Measurements from ENCODE around the gene FLOT1.

- TF ChIP-seq CTCF (conservative IDR thresholded peaks at IDR 0.05; ENCODE audit: low read depth, low read length) (no peak), SMC3 (IDR thresholded peaks at IDR 0.05; ENCODE audit: low read depth, low read length) (no peak), POLR2A (IDR thresholded peaks at IDR 0.05; ENCODE audit: low read depth, low read length) (peak; percentile 28; the same call in 1 of the 2 replicates), MAZ (IDR thresholded peaks at IDR 0.05; ENCODE audit: borderline replicate concordance, low read depth, low read length) (no peak), BHLHE40 (IDR thresholded peaks at IDR 0.05; ENCODE audit: low read depth, low read length) (no peak), FOS (IDR thresholded peaks at IDR 0.05; ENCODE audit: low read depth, low read length) (no peak), RCOR1 (IDR thresholded peaks at IDR 0.05; ENCODE audit: insufficient replicate concordance, low read length) (no peak), MXI1 (IDR thresholded peaks at IDR 0.05; ENCODE audit: borderline replicate concordance, low read depth, low read length) (no peak), CHD1 (IDR thresholded peaks at IDR 0.05; ENCODE audit: low read depth, low read length) (no peak), RAD21 (IDR thresholded peaks at IDR 0.05; ENCODE audit: low read length) (no peak)
Measured at GRCh38 chr6:30724906-30725667, 17.4 kb downstream of the FLOT1 start.
